Measurements from ENCODE around the gene SRSF12.
A peak's percentile ranks its signal among the peaks of the same experiment; 100 is the strongest.

The SRSF12 gene

DNA sequence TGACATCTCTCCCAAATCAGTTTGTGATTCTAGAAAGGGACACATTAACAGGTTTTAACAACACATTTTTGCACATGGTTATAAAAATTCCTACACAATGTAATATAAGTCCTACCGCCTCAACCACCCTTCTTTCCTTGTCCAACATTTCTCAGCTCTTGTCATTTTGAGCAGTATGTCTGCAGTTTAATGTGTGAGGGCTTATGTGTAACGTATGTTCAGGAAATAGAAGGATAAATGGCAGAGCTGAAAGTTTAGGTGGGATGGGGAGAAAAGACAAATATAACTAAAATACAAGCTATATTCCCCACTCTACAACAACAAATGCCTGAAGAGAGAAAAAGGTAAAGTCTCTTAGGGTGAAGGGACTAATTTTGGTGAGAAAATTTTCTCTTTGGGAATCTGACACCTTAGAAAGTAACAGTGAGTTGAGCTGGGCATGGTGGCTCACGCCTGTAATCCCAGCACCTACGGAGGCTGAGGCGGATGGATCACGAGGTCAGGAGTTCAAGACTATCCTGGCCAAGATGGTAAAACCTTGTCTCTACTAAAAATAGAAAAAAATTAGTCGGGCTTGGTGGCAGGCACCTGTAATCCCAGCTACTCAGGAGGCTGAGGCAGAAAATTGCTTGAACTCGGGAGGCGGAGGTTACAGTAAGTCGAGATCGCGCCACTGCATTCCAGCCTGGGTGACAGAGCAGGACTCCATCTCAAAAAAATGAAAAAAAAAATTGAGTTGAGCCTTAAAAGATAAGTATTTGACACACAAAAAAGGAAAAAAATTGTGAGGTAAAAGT, 32.3 kb downstream of the SRSF12 start:
- Histone ChIP-seq H2AFZ (ENCODE audit: low read length) (no peak overlapping the region), H3K36me3 (ENCODE audit: insufficient read depth, low read length) (peaks cover 27% of the 10 kb centered on the region), H4K20me1 (ENCODE audit: insufficient read depth, low read length, poor library complexity, severe bottlenecking) (peaks cover 44% of the 10 kb centered on the region), H3F3A (ENCODE audit: low read depth) (no peaks in the 10 kb centered on the region; the same call in 1 of the 2 replicates), H3K9me3 (ENCODE audit: insufficient read depth, low read depth, low read length) (no peaks in the 10 kb centered on the region), H3K79me2 (ENCODE audit: insufficient read depth, low read length) (peaks cover 58% of the 10 kb centered on the region), H3K4me2 (ENCODE audit: low read depth, low read length, poor library complexity, severe bottlenecking) (peak overlapping the region; percentile 84), H3K9ac (ENCODE audit: low read depth, low read length, poor library complexity, severe bottlenecking) (no peak overlapping the region), H3K4me3 (ENCODE audit: low read length, poor library complexity, severe bottlenecking) (peak overlapping the region; percentile 96), H3K9me2 (replicated peaks; ENCODE audit: low read depth, low read length) (no peaks in the 10 kb centered on the region), H3K4me1 (ENCODE audit: insufficient read depth, low read length, poor library complexity, severe bottlenecking) (peaks cover 24% of the 10 kb centered on the region), H3K27me3 (ENCODE audit: insufficient read depth, low read length, poor library complexity, severe bottlenecking) (peaks cover 5% of the 10 kb centered on the region)
- no peak for TF ChIP-seq CTCF (conservative IDR thresholded peaks at IDR 0.05; ENCODE audit: low read length)

DNA sequence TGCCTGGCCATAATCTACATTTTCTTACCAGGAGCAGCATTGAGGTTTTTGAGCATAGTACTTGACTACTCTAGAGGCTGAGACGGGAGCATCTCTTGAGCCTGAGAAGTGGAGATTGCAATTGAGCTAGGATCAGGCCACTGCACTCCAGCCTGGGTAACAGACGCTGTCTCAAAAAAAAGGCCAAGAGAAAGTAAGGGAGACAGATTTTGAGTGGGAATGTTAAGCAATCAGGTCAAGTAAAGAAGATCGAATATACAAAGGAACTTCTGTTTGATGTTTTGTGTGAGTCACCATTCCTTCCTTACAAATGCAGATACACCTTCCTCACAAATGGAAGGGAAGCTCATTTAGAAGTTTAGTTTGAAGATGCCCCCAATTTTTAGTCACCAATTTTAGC, 32.9 kb downstream of the SRSF12 start:
- Histone ChIP-seq H3K36me3 (ENCODE audit: insufficient read depth, low read length) (peaks cover 27% of the 10 kb centered on the region), H3K79me2 (ENCODE audit: insufficient read depth, low read length) (peaks cover 59% of the 10 kb centered on the region), H4K20me1 (ENCODE audit: insufficient read depth, low read length, poor library complexity, severe bottlenecking) (peaks cover 44% of the 10 kb centered on the region), H3K9me2 (replicated peaks; ENCODE audit: low read depth, low read length) (no peaks in the 10 kb centered on the region), H3K9ac (ENCODE audit: low read depth, low read length, poor library complexity, severe bottlenecking) (no peak overlapping the region), H3K4me3 (ENCODE audit: low read length, poor library complexity, severe bottlenecking) (peak overlapping the region; percentile 96), H3K27me3 (ENCODE audit: insufficient read depth, low read length, poor library complexity, severe bottlenecking) (peaks cover 5% of the 10 kb centered on the region), H3F3A (ENCODE audit: low read depth) (peaks cover under 1% of the 10 kb centered on the region; the same call in 1 of the 2 replicates), H3K9me3 (ENCODE audit: insufficient read depth, low read depth, low read length) (no peaks in the 10 kb centered on the region), H3K4me1 (ENCODE audit: insufficient read depth, low read length, poor library complexity, severe bottlenecking) (peaks cover 22% of the 10 kb centered on the region), H3K4me2 (ENCODE audit: low read depth, low read length, poor library complexity, severe bottlenecking) (peak overlapping the region; percentile 84), H2AFZ (ENCODE audit: low read length) (no peak overlapping the region)
- no peak for TF ChIP-seq EZH2phosphoT487 (IDR thresholded peaks at IDR 0.05; ENCODE audit: borderline replicate concordance)

DNA sequence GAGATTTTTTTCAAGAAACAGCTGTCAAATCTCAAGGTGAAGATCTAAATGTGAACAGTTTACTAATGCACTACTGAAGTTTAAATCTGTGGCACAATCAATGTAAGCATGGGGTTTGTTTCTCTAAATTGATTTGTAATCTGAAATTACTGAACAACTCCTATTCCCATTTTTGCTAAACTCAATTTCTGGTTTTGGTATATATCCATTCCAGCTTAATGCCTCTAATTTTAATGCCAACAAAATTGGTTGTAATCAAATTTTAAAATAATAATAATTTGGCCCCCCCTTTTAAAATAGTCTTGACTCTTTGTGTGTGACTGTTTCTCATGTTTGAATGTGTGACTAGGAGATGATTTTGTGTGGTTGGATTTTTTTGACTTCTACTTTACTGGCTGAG, 33.3 kb downstream of the SRSF12 start:
- H3K27me3 ChIP-seq (ENCODE audit: insufficient read depth, low read length, poor library complexity, severe bottlenecking) = peaks cover 5% of the 10 kb centered on the region
- H3K4me1 ChIP-seq (ENCODE audit: insufficient read depth, low read length, poor library complexity, severe bottlenecking) = peaks cover 22% of the 10 kb centered on the region
- peak overlapping the region; percentile 96 for H3K4me3 ChIP-seq (ENCODE audit: low read length, poor library complexity, severe bottlenecking)
- H2AFZ ChIP-seq (ENCODE audit: low read length) = no peak overlapping the region
- peaks cover 27% of the 10 kb centered on the region for H3K36me3 ChIP-seq (ENCODE audit: insufficient read depth, low read length)
- peaks cover 3% of the 10 kb centered on the region; the same call in 1 of the 2 replicates for H3F3A ChIP-seq (ENCODE audit: low read depth)
- H3K4me2 ChIP-seq (ENCODE audit: low read depth, low read length, poor library complexity, severe bottlenecking) = peak overlapping the region; percentile 84
- H4K20me1 ChIP-seq (ENCODE audit: insufficient read depth, low read length, poor library complexity, severe bottlenecking) = peaks cover 44% of the 10 kb centered on the region
- H3K9me3 ChIP-seq (ENCODE audit: insufficient read depth, low read depth, low read length) = no peaks in the 10 kb centered on the region
- H3K9ac ChIP-seq (ENCODE audit: low read depth, low read length, poor library complexity, severe bottlenecking) = no peak overlapping the region
- TF ChIP-seq EZH2phosphoT487 (IDR thresholded peaks at IDR 0.05; ENCODE audit: borderline replicate concordance) (no peak), CTCF (conservative IDR thresholded peaks at IDR 0.05; ENCODE audit: low read length) (no peak)
- H3K79me2 ChIP-seq (ENCODE audit: insufficient read depth, low read length) = peaks cover 59% of the 10 kb centered on the region
- no peaks in the 10 kb centered on the region for H3K9me2 ChIP-seq (replicated peaks; ENCODE audit: low read depth, low read length)
